G401.6 (cell line): ENCODE results near the gene SLIT3.

Experiments used
- FAIRE-seq: peaks from 2 replicates; lab custom pipeline; 2012; peaks lifted over from hg19 to GRCh38; lab: Jason Lieb, UNC

Gene SLIT3

DNA sequence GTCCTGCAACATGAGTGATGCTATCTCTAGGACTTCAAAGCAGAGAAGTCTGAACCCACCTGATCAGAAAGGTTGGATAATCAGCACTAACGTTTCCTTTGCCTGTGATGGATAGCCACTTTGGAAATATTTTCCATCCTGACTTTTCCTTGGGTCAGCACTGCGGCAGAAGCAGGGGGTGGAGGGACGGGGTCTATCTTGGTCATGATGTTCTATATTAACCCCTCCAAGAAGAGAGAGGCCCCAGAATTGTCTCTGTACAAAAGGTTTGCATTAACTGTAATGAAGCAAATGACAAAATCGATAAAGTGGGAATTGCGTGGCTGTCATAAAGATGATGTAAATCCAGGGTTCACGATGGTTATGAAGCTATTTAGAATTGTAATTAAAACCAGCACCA is 441.9 kb downstream of the SLIT3 start:
- no peak for FAIRE-seq

DNA sequence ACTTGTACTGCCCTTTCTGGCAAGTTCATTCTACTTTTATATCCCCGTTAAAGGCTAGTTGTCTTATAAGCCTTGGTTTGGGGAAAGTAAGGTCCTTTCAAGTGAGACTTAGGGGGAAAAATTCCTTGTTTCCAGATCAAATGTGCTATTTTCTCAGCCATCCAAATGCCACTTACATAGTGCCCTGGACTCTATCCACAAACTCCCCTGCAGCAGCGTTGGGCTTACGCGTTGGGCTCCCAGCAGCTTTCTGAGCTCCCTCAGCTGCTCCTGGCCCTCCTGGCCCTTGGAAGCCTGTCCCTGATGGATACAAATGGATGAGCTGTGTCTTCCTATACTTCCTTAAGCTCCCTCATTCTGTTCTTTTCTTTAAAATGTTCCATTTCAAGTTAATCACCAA is 442.6 kb downstream of the SLIT3 start:
- no peak for FAIRE-seq

DNA sequence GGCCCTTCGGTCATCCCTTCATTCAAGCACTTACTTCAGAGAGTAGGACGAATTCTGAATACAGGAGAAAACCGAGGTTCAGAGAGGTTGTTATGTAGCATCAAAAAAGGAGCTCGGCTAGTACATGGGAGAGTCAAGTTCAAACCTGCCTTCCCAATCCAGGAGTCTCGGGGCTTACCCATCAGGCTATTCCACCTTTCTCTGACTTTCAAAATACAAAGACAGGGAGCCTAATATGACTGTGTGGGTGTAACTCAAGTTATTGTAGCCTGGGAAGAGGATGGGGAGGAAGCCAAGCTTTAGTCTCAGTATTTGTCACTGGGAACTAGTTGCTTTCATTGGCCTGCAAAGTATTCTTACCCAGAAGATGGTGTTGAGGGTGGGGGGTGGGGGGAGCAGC is 447.0 kb downstream of the SLIT3 start:
- FAIRE-seq: no peak

DNA sequence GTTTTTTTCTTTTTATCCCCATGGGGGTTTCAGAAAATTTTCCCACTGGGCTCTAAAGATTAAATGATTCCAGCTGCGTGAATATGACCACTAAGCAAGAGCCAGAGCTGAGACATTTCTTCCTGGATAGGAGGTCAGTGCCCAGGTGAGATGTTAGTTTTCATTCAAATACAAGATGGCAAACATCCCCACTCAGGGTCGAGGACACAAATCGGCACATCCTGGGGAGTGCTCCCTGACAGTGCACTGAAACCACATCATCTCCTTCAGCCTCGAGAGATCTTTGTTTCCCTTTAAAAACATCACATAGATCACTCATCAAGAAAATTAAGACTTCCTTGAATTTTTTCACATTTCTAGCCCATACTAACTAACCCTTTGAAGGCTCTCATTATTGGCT is 448.6 kb downstream of the SLIT3 start:
- FAIRE-seq: no peak

DNA sequence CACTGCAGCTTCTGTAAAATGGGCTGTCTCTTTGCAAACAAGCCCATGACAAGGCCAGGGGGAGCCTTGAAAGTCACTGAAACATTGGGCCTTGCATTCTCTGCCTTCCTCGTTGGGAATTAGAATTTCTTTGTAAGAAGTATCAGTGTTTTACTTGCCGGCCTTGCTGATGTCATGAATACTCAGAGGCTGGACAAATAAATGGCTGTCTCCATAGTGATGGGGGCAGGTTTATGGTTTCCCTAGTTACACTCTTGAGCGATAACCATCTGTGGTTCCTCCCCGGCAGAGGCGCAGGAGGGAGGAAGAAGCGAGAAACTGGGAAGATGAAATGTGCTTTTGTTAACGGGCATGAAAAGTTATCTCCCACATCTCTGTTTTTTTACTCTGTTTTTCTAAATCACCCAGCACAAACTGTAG is 449.0 kb downstream of the SLIT3 start:
- no peak for FAIRE-seq

DNA sequence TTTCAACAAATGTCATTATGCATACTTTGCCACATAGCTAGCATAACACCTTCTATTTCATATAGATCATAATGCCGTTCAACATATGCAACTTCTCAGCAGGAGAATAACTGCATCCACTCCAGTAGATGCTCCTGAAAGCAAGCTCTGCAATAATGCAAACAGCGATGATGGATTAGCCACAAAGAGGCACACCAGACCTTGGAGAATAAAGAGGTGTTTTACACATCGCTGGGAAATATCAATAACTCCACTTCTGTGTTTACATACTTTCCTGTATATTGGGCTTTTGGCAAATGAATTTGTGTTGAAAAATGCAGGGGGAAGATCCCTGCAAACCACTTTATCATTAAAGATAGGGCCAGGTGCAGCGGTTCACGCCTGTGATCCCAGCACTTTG is 450.3 kb downstream of the SLIT3 start:
- FAIRE-seq: no peak

DNA sequence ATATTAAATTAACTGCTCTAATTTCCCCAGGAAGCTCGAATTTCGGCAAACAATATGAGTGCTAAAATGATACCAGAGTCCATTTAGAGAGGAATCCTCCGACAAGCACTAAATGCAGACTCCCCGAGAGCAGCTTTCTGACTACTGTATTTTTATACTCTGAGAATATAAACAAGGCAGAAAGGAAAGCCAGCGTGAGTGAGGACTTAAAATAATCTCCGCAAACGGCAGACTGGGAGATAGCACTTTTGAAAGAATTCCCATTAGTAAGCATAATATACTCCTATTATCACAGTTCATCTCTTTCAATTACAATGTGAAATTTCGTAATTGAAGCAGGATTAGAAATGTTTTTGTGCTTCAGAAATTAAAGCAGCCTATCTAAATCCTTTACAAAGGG is 452.4 kb downstream of the SLIT3 start:
- FAIRE-seq: no peak

DNA sequence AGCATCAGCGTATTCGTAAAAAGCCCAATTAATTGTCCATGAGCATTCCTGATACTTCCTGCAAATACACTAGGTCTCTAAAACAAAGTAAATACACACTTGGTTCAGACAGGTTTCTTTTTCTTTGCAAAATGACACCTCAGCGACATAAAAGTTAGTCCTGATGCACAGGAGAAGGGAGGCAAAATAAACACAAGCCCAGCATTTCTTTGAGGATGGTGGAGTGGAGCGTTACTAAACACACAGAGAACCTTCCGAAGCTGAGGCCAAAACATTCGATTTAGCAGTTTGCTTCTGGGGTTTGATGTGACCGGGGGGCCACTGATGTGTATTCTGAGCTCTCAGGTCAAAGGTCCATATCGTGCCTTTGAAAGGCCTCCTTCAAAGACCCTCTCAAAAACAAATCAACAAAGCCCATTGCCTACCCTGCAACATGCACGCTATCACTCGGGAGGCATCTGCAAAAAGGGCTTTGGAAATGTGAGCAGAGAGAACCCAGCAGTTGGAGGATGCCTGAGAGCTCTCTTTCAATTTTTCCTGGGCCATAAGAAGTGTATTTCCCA is 453.3 kb downstream of the SLIT3 start:
- no peak for FAIRE-seq

DNA sequence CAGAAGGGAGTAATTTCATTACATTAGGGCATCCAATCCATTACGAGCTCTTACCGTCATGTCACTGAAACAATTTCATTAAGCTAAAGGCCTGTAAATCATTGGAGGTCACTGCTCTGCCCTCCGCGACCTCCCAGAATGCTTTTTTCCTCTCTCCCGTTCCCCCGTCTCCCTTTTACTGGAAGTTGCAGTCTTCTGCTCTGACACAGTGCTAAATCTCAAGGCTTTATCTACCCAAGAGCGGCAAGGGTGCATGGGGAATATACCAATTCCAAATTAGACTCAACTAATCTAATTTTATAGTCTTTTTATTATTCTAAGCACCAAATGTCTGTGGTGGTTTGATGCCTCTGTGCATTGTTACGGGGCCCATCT is 456.0 kb downstream of the SLIT3 start:
- no peak for FAIRE-seq

DNA sequence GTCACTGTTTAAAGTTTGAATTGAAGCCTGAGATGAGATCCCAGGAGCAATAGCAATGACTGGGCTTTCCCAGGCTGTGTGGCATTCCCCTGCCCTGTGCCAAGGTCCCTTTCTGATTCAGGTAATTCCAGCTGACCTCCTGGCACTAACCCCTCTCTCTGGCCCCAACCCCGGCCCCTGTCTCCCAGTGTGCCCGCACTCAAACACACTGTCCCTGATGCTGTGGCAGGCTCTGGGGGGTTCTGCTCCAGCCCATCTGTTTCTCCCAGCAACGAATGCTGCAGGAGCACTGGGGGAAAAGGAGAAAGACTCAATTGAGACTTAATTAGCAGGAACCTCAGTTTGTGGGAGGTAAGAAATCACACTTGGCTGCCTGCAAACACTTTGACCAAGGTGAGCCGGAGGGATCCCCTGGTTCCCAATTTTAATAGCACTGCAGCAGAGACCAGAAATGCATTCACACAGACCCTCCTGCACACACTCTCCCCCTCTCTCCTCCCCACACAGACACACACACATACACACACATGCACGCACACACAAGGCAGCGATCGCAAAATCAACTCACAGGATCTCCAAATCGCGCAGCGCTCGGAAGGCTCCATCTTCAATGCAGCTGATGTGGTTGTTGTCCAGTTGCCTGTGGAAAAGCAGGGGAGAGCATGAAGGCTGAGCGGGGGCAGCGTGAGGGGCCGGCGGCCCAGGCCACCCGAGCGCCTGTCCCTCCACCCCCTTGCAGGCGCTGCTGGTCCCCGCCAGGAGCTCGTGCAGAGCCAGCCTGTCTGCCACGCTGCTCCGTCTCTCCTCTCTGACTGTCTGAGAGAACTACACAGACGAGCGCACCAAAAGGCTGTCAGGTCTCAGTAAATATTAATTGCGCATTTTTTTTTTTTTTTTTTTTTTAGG is 456.7 kb downstream of the SLIT3 start:
- no peak for FAIRE-seq

DNA sequence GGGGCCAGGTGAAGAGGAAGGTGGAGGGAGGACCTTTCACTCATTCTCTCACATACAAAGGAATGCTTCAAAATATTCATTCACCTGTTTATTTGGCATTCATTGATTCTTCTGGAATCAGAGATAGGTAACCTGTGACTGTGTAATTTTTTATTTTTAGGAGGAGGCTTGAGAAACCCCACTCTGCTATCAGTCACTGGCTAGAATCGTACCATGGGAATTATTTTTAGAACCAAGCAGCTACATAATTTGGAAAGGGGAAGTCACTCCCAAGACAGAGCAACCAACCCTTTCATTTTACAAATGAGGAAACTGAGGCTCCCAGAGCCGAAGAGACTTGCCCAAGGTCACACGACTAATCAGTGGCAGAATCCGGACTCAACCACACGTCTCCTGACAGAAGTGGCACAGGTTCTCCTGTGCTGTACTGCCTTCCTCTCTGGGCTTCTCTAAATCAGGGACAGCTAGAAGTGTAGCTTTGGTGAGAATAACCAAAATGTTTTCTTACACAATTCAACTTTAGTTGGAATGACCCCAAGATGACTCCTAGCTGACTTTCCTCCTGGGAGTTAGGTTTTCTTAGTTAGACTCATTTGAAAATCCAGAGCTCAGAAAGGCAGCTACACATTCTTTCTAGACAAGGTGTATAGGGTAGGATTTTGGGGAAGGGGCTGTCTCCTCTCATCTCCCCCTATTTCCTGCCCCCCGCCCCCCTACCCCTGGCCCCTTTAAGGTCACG is 457.5 kb downstream of the SLIT3 start:
- FAIRE-seq: no peak

DNA sequence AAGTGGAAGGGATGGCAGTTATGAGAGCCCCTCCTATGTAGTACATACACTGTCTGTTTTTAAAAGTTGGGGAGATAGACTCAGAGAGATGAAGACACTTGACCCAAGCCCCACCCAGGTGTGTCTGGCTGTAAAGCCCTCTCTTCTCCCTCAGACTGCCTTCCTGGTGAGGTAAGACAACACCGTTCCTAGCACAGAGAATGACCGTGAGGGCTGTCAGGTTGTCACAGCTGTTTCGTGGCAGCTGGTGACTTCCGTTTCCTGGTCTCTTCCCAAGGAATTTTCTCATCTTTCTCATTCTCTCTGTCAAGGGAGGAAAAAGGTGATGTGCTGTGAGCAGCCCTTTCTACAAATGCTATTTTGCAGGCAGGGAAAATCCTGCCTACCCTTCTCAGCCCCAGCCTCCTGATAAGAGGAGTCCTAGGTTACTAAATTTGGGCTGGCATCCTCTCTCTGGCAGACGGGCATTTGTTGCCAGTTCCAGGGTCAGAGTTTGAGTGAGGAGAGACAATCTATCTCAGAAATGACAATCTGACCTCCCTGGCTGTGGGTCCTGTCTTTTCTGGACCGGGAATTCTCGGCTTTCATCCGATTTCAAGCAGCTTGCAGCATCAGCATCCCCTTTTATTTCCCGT is 458.3 kb downstream of the SLIT3 start:
- no peak for FAIRE-seq

DNA sequence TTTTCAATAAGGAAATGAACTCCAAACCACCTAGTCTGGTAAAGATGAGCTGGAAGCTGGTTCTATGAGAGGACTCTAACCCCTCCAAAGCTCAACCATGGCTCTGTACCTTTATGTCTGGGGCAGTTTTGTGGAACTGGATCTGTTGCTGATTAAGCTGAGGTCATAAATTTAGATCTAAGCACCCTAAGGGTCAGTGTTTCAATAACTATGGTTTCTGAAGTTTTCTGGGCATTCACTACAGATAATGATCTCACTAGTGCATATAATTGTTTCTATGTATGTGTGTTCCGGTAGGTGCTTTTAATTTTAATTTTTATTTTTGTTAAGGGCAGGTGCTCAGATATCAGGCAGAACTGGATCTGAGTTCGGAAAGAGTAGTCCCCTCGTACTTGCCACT is 463.1 kb downstream of the SLIT3 start:
- FAIRE-seq: no peak

DNA sequence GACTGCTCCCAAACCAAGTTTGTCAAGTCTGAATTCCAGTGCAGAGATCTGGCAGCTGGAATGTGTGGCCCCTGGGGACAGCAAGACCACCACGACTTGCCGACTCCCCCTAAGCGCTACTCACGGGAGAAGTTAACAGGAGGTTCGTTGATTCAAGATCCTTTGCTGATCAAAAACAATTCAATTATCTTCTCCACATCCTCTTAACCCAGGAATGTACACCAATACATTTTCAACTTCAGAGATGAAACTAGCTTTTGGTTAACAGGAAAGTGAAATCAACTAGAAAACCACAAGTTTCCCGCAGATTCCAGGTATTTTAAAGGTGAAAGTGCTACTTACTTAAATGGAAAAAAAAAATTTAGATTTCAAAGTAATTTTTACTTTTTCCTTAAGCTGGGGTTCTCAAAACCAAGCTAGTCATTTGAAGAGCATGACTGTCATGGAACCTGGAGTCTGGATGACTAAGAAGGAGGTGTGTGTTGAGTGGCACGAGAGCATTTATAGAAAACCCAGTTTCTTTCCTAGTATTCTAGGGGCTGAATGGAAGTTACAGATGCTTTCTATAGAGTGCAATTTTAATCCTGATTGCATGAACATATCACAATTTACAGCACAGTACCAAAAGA is 464.2 kb downstream of the SLIT3 start:
- FAIRE-seq: no peak

DNA sequence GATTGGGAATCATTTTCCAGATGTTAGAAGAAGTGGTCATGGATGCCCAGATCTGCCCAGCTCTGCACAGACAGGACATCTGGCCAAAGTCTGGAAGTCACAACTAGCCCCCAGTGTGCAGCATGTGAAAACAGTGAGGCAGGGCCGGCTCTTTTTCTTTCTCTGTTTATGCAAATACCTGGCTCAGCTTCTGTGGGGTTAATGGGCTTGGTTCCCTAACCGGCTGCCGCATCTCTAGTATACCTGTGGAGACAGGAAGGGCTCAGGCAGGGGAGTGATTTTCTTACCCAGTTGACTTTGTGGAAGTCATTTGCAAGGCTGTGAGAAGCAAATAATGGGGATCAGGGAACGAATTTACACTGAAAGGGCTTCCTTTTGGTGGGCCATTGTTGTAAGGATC is 467.0 kb downstream of the SLIT3 start:
- FAIRE-seq: no peak

DNA sequence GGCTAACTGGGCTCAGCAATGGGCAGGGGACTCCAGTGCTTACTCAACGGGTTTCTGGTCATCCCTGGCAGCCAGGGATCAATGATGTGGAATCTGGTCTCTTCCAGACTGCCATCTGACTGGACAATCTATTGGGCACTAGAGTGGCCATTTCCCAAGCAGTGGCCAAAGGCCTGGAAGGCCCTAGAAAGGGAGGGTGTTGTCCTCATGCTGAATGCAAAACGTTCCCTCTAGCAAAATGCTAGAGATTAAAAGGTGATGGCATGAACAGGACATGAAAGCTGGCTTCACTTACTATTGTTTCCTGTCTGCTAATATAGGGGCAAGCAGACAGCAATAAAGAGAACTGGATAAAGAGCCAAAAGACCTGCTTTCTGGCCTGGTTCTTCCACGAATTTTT is 467.6 kb downstream of the SLIT3 start:
- FAIRE-seq: no peak

DNA sequence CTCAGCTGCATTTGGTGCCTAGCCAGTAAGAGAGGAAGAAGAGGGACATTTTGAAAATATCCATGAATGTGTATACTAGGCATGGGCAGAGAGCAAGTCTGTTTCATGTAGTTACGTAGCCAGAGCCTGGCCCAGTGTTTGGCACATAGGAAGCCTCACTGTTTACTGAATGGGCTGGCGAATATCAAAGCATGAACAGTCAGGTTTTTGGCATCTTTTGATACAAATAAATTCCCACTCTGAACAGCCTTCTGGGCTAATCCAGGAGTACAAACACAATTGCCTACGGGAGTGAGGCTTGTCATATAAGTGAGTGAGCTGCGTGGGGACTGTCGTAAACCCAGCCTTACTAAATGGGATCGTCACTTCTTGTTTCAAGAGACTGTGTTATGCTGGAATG is 468.6 kb downstream of the SLIT3 start:
- FAIRE-seq: no peak

DNA sequence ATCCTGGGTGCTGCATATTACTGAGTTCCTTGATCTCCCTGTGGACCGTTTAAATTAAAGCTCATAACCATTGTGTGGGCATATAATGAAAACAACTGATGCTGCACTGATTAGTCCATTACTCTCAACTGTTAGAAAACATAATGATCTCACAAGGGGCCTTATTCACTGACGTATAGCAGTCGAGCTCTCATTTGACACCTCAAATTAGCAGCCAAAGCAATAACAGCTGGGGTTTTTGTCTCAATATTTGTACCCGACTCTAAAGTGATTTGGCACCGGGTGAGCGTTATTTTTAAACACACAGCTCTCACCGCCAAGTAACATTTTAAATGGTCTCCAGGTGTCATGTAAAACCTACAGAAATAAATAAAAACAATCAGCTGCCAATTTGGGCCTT is 469.6 kb downstream of the SLIT3 start:
- no peak for FAIRE-seq

DNA sequence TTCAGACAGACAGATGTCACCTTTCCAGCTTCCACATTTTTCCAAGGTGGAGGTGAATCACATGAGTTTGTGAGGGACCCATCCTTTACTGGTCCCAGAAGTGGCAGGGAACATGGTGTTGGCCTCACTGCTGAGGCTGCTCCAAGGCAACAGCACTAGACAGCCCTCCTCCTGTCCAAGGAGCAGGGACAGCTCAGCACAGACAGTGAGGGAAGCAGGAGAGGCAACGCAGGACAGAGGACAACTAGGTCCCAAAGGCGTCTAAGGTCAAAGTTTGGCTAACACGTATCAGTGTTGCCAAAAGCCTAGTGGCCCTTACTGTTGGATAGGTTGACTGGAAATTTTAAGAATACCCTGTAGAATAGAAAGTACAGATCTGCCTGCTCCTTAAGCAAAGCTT is 470.1 kb downstream of the SLIT3 start:
- FAIRE-seq: no peak

DNA sequence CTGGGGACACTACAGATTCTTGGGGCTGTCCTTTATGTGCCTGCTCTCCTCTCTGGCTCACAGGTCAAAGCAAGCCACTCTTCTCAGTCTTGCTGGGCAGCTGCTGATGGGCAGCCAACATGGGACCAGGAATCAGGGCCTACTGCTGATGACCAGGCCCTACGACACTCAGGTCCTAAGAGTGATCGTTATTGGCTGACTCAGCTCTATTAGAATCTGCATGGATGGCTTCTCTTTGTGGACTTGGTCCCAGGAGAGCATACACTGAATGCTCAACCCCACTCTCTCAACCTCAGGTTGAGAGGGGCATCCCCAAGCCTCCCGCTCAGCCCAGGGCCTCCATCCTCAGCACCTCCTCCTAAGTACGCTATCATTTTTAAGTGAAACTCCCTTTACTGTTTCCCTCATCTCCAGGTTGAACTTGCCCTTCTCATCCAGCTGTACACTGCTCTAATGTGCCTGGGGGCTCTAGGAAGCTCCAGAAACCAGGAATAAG is 471.0 kb downstream of the SLIT3 start:
- no peak for FAIRE-seq

DNA sequence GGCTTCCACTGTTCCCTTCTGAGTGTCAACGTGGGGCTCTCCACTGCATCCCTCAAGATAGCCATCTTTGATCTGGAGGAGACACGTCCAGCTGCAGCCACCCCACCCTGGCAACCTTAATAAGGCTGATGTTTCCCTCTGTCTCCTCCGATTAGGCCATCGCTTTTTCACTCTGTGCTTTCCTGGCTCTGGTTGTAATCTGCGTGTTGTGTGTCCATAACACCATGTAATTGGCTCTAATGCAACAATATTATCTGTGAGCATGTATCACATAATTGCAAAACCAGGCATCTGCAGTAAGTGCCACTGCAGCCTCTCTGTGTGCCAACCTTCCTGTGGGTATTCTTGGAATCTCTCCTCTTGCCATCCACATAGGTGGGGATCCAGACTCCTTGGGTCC is 471.9 kb downstream of the SLIT3 start:
- FAIRE-seq: no peak

DNA sequence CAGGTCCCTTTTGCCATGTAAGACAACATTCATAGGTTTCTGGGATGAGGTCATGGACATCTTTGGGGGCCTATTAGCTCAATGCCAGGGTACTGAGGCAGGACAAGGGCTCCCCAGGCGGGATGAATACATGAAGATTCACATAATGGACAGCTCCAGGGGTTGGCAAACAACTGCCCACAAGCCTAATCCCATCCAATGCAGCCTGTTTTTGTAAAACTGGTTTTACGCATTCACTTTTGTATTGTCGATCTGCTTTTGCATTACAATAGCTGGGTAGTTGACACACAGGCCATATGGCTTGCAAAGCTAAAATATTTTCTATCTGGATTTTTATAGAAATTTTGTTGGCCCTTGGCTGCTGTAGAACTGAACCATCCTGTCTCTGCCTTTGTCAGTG is 473.3 kb downstream of the SLIT3 start:
- no peak for FAIRE-seq
